G401 (cell line): ENCODE data around the gene KRT14. TPM values are rescaled to one million over a fixed set of nuclear protein-coding genes. Genes with fewer than 3 reads are reported as not detected.
A peak's percentile ranks its signal among the peaks of the same experiment; 100 is the strongest.
"Not testable (repeated sequence)": the region's sequence is repeated elsewhere in the genome, so short reads cannot be mapped to it uniquely, and the experiment has no call there.

ENCODE experiments used
- DNase-seq: peaks from one replicate; pipeline ENCODE4 v3.0.0-alpha.2; 2015; ENCODE audit warnings: low spot score
- in situ Hi-C: cut with HindIII; loops from 2 replicates; pipeline ENCODE4 v1.10.0; 2016; ENCODE audit warnings: low sequenced_read_pairs, mixed read lengths
- total RNA-seq: library from RNA; depleted of rRNA; stranded (reverse); fragments of >200 nt; shearing (Covaris generic); gene quantifications from 2 replicates; pipeline ENCODE4 v1.2.3, GENCODE V29; 2014; rRNA removed

Gene KRT14
- not detected in 2 replicates for total RNA-seq

DNA sequence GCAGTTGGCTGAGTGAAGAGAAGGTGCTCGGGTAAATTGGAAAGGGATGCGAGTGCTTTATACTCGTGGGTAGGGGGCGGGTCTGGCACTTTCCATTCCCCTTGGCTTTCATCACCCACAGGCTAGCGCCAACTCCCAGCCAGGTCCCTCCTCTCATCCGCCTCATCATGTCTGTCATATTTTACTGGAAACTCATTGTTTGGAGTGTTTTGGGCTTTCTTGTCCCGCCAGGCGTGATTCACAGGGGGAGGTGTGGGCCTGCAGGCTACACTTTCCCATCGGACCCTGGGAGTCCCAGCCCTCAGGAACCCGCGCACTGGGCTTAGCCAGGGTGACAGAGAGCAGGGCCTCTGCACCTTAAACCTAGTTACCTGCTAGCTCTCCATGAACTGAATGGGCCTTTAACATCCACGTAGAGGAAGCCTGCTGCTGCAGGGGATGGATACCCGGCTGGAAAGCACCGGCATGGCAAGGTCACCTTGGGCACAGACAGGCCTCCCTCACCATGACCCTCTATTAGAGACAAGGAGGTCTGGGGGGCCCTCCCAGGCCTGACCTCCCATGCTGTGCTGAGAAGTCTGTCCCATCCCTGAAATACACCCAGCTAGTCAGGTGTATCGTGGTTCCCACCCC lies at the start of gene KRT14:
Gene KRT14, minus strand, starts transcription at position 33 of the 633 bp plus-strand sequence. CDS start 61 bp downstream, outside the sequence.
- in situ Hi-C loops = no loop called here
- DNase-seq = no peak

DNA sequence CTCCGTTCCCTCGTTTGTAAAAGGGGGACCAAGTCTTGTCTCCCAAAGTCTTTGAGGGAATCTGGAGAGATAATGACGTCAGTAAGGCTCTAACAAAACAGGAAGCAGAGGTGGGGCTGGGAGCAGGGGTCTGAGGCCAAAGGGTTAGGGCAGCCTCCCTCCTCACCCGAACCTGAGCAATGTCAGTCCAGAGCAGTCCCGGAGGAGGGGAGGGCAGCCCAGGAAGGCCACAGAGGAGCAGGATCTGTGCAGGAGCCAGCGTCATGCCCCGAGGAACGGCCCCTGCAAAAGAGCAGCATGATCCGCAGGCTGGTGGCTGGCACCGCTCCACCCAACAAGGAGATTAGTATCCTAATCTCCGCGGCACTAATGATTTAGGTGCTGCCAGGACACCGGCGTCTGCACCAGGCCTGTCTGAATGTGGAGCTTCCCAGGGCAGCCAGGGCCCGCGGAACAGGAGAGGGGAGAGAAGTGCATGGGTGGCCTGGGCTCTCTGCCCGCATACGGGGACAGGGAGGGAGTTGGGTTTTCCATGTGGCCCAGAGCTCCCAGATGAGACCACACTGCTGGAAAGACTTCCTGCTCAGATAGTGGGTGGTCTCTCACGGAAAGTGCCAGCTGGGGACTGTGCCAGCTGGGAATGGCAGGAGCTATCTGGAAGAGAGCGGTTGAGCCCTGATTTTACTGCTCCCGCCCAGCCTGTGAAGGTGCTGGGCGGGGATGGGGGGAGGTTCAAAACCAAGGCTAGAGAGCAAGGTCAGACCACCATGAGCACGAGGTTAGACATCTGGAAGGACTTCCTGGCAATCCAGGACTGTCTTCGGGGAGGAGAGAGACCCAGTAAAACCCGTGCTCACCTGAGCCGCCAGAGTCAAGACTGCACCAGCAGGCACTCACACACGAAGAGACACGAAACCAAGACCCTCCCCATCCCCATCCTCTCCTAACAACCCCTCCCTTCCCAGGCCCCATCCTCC lies 48.7 kb upstream of the KRT14 start:
- in situ Hi-C loops = no loop called here

DNA sequence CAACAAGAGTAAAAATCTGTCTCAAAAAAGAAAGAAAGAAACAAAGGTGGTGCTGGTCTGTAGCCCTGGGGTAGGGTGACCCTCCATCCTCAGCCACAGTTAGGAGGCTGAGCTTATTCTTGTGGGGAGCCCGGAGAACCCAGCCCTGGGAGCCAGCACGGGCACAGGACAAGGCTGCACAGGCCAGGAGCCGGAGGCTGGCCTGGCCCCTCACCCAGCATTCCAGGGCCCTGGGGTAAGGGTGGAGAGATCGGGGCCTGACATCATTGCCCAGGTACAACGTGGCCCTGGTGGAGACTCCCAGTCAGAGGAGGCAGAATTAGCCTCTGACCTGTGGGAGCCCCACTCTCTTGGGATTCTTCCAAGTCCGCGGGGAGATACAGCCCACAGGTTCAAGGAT lies 47.9 kb upstream of the KRT14 start:
- DNase-seq = no peak
- in situ Hi-C loops = no loop called here

More for the DNA sequence above, 48.7 kb upstream of the KRT14 start:
- peak; percentile 30 for DNase-seq

DNA sequence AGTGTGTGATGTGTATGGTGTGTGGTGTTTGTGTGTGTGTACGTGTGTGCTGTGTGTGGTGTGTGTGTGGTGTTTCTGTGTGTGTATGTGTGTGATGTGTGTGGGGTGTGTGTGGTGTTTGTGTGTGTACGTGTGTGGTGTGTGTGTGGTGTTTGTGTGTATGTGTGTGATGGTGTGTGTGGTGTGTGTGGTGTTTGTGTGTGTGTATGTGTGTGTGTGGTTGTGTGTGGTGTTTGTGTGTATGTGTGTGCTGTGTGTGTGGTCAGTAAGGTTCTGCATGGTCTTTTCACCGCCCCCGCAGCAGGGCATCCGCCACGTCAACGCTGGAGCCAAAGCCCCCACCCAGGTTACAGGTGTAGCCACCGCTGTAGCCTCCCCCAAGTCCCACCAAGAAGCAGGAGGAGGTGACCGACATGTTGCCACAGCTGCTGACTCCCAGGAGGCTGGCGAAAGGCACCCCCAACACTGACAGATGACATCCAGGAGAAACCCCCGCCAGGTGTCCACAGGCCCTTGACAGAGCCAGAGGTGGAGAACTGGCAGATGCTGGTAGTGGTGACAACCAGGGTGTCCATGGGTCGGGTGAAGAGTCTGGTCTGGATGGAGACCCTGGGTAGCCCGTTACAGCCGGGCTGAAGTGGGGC lies 47.0 kb upstream of the KRT14 start:
- in situ Hi-C loops = no loop called here
- DNase-seq = no peak

DNA sequence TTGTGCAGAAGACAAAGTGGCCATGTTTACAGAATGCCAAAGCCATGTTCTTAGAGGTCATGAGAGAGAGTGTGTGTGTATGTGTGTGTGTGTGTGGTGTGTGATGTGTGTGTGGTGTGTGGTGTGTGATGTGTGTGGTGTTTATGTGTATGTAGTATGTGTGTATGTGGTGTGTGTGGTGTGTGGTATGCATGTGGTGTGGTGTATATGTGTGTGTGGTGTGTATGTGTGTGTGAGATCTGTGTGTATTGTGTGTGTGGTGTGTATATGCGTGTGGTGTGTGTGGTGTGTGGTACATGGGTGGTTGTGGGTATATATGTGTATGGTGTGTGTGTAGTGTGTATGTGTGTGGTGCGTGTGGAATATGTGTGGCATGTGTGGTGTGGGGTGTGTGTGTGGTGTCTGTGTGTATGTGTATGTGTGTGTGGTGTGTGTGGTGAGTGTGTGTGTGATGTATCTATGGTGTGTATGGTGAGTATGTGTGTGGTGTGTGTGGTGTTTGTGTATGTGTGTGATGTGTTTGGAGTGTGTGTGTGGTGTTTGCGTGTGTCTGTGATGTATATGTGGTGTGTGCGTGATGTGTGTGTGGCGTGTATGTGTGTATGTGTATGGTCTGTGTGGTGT lies 45.9 kb upstream of the KRT14 start:
- in situ Hi-C loops = no loop called here

DNA sequence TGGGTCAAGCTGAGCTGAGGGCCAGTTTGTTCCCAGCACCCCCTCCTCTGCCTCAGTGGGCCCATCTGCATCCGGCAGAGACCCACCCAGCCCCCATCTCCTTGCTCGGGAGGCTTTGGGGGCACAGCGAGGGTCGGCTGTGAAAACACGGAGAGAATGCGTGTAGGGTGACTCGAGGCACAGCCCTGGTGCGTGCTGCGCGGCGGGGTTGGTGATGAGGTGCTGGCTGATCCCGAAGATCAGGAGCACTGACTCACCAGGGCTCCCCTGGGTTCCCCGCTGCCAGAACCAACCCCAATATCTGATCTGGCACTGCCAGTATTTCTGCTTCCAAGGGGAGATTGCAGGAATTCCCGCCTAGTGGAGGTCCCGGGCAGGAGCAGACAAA lies 45.2 kb upstream of the KRT14 start:
- in situ Hi-C loops = no loop called here

More for the DNA sequence above, 45.9 kb upstream of the KRT14 start:
- no peak for DNase-seq

DNA sequence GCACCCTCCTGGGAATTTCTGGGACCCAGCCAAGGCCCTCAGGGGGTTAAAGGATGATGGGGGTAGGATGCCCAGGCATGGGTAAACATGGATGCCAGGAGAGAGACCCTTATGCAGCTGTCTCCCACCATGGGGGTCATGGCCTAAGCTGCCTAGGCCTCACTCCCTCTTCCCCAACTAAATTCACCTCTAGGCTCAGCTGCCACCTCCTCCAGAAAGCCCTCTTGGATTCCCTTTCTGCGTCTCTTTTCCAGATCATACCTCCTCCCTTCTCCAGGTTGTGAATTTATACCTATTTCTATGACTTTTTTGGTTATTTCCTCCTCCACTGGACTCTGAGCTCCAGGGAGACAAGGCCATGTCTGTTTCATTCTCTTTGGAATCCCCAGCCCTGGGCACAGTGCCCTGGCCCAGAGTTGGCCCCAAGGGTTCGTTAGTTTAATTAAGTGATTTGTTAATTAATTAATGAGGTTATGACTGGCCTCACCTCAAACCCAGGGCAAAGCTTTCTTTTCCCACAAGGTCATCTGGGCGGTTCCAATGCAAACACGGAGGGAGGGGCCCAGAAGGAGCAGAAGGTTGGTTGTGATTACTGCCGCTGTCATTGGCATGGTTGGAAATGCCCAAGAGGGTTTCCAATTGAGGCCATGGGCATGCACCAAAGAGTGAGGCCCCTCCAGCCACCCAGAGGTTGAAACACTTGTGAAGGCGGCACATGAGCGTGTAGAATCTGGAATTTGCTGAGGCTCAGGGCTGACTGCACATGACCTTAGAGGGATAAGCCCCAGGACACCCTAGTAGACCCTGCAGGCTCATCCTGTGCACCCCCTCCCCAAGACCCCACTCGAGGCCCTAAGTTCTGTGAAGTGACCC lies 44.6 kb upstream of the KRT14 start:
- in situ Hi-C loops = no loop called here
- DNase-seq = no peak

More for the DNA sequence above, 45.2 kb upstream of the KRT14 start:
- DNase-seq = no peak

DNA sequence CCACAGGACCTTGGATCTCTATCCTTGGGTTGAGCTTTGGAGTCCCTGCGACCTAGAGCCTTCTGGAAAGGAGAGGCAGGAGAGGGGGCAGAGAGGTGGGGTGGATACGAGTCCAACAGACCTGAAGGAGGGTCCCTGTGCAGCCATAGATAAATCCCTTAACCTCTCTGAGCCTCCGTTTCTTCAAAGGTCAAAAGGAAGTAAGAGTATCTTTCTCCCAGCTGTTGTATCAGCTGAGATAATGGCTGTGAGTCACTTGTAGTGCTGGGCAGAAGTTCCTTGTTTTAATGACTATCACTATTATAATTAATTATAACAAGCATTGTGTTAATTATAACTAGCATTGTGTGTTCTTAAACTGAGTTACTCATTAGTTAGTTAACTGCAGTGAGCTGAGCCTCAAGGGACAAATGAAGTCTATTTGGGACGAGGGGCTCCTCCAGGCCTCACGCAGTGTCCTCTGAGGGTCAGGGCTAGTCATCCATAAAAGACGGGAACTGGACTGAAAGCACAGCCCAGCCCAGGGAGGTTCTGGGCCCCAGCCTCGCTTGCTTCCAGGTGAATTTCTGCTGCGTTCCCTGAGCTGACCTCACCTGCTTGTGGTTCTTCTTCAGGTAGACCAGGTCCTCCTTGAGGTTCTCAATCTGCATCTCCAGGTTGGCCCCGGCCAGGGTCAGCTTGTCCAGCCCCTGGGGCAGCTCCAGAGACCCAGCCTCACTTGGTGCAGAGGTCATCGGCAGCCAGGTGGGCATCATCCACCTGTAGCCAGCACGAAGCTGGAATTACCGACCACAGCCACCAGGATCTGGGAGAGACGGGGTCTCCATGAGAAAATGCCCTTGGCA lies 43.4 kb upstream of the KRT14 start:
- in situ Hi-C loops = no loop called here
- DNase-seq = no peak

DNA sequence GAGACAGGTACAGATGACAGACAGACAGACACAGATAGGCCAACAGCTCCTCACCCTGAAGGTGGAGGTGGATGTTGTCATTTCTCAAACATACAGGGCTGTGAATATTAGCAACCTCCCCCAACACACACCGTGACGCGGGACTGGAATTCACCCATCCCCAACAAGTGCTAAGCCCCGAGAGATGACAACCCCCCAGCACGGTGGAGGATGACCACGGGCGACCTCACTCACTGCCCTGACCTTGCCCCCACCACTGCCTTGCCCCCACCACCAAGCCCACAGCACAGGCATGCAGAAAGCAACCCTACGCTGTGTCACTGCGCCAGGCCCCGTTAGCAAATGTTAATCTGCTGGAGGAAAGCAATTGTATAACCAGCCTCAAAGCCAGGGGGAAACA lies 42.6 kb upstream of the KRT14 start:
- DNase-seq = no peak
- in situ Hi-C loops = no loop called here

DNA sequence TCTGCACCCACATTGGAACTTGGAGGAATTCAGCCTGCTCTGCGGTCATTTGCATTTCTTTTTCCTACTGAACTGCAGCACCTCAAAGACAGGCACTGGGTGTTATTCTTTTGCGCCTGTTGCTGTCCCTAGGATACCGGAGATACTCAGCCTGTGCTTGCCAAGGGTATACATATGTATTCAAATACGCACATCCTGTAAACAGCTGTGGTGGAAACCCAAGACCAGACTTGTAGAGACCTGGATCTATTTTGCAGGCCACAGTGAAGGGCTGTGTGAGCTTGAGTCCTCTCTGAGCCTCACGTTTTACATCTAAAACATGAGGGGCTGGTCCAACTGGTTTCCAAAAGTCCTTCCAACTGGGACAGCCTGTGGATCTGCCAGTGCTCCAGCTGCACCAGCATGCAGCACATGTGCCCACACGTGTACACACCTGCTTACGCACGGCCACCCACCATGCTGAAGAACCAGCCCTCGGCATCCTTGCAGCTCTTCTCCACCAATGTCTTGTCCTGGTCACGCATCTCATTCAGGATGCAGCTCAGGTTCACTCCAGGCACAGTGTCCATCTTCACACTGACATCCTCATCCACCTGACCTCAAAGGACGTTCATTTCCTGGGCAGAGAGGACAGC lies 42.0 kb upstream of the KRT14 start:
- in situ Hi-C loops, DNase-seq: not testable (repeated sequence)

DNA sequence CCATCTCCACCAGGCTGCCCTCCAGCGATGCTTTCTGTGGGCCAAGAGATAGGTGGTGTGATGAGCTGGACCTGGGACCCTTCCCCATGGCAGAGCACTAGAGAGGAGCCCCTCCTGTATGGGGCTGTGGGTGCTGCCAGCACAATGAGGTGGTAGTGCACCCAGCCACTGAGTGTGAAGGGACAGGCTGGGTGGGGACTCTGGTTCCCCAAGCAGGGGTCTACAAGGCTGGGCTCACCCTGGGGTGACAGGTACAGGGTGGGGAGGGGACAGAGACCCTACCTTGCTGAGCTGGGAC lies 41.3 kb upstream of the KRT14 start:
- in situ Hi-C loops, DNase-seq: not testable (repeated sequence)

DNA sequence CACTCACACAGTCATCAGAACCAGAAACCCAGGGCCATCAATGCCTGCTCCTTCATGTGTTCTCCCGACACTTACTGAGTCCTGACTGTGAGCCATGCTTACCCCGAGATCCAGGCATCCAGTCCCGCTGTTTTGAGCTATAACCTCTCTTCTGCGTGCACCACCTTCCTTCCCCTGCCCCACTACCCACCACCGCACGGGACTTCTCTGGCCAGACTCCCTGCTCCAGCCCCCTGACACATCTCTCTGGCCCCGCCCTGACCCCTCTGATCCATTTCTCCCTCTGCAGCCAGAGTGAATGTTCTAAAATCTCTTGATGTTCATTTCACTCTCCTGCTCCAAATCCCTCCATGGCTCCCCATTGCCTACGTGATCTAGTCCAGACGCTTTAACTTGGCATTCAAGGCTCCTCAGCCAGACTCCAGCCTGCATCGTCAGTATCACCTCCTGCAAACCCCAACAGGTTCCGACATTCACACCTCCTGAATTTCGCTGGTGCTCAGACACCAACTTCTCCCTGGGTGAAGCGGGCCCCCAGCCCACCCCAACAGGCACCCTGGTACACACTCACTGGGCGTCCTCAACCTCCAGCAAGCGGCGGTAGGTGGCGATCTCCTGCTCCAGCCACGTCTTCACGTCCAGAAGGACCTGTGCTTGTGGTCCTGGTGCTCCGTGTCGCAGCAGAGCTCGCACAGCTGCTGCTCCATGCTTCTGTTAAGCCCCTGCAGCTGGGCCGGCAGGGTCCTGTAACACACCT lies 40.8 kb upstream of the KRT14 start:
- in situ Hi-C loops = no loop called here
- no peak for DNase-seq

DNA sequence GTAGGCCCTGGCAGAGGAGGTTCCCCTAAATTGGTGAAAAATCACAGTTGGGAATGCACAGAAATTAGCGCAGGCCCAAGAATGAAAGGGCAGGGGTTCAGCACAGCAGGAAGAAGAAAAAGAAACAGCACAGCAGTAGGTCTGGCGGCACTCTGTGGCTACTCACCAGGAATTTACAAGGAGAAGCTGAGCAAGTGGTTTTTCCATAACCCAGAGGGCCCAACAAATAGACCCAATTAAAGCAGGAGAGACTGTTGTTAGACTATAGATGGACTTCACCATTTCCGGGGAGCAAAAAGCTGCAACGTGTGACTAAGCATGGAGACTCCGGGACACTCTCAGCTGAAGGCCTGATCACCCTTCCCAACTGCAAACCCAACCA lies 40.2 kb upstream of the KRT14 start:
- in situ Hi-C loops, DNase-seq: not testable (repeated sequence)

DNA sequence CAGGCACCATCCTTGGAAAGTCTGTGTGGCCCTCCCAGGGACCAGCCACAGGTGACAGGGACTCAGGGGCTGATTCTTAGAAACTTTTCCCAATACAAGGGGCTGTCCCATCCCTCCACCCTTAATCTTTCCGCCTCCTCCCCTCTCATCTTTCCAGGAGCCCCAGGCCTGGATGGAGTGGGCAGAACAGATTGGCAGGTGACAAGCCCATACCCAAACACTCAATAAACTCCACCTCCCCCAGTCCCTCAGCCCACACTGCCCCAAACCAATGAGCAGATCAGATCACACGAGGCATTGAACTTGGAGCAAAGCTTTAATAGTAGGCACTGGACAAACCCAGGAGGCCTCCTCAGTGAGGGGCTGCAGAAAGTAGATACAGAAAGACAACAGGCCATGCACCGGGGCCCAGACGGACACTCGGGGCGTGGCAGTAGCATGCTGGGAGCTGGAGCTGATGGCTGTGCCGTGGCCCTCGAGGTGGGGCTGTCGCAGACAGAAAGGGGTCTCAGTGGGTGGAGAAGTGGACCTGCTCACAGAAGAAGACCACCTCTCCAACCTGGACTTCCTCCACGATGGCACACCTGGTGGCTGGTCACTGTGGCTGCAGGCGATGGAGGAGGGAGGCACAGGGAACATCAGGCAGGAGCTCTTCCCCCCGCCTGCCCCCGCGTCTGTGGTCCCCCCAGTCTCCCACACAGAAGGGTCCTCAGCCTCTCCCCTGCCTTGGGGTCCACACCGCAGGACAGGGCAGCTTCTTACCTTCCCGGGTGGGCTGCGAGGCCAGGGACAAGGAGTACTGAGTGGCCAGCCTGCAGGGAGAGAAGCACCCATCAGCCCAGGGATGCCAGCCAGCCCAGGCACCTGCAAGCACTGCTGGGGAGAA lies 39.6 kb upstream of the KRT14 start:
- in situ Hi-C loops, DNase-seq: not testable (repeated sequence)

DNA sequence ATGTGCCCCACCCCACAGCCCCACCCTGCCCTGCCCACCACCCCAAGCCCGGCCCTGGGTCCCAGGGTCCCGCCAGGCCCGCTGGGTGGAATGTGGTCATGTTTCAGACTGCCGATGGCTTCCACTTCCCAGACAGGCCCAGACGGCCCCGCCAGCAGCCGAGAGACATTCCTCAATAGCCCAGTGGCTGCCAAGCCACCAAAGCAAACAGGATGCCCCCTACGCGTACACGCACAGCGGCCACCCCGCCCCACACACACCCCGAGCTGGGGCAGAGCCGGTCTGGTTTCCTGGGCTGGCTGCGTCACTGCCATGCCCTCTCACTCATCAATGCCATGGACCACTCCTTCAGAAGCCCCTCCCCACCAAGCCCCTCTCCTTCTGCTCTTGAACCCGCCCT lies 38.9 kb upstream of the KRT14 start:
- no peak for DNase-seq
- in situ Hi-C loops = no loop called here
